Right atrium auricular region (tissue), 2 donors: ENCODE results near the gene SEC24D. TPM values are rescaled to one million over a fixed set of nuclear protein-coding genes. Genes with fewer than 3 reads are reported as not detected.

Experiments used
- DNase-seq: peaks from one replicate; pipeline ENCODE4 v3.0.0-alpha.2; 2019; ENCODE audit warnings: low spot score
- H3K27ac ChIP-seq, 2 donors: fragments of 200-600 bp; sonication (generic); 1 replicate in 1 of 2; 2 replicates in 1 of 2; pipeline ENCODE4 v1.5.1; 2016 to 2019
- H3K27me3 ChIP-seq, 2 donors: fragments of 200-600 bp; sonication (generic); one replicate each; pipeline versions ENCODE4 v1.5.1 to v1.6.0; 2017 to 2019
- H3K36me3 ChIP-seq: fragments of 200-600 bp; sonication (generic); one replicate; pipeline ENCODE4 v1.5.1; 2016
- H3K4me1 ChIP-seq, 2 donors: fragments of 200-600 bp; sonication (generic); one replicate each; pipeline versions ENCODE4 v1.5.1 to v1.6.0; 2017 to 2019
- H3K4me3 ChIP-seq, 2 donors: fragments of 200-600 bp; sonication (generic); 1 replicate in 1 of 2; 2 replicates in 1 of 2; pipeline ENCODE4 v1.5.1; 2017 to 2019; ENCODE audit warnings: mild to moderate bottlenecking in 1 of 2, moderate library complexity in 1 of 2
- H3K9me3 ChIP-seq, 2 donors: fragments of 200-600 bp; sonication (generic); one replicate each; pipeline ENCODE4 v1.5.1; 2019
- total RNA-seq, 2 donors: library from RNA; depleted of rRNA; stranded (reverse); fragments of >200 nt; gene quantifications; one replicate each; pipeline ENCODE4 v1.1.0, GENCODE V29; 2016
- TF ChIP-seq, protein P1 (sequence below), 2 donors: fragments of 200-600 bp; sonication (generic); IDR thresholded peaks; one replicate each; pipeline ENCODE4 v1.5.1; 2019; ENCODE audit warnings: antibody characterized with exemption in 2 of 2

Gene SEC24D
- total RNA-seq, 2 donors from 2014 or later: 25.8 to 33.4 TPM

DNA sequence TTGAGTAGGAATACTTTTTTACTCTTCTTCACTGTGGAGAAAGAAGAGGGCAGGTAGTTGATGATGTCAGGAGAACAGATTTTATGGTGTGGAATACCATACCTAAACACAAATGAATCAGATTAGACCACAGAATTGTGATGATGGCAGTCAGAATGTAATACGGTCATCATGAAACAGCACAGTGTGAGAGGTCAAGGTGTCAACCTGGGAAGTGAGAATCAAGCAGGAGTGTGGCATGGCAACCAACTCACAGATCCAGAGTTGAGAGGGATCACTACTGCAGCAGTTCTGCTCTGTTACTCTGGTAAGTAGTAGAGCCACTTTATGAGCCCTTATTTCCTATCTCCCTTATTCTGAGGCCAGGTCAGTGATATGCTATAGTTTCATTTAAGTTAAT, 123.1 kb downstream of the SEC24D start:
- no peak for DNase-seq
- Histone ChIP-seq H3K27ac (no peak overlapping the region), H3K36me3 (peaks cover 14% of the 10 kb centered on the region), H3K27me3 (no peaks in the 10 kb centered on the region), H3K9me3 (no peaks in the 10 kb centered on the region), H3K4me1 (no peaks in the 10 kb centered on the region), H3K4me3 (no peak overlapping the region)
- TF ChIP-seq, protein P1, sequence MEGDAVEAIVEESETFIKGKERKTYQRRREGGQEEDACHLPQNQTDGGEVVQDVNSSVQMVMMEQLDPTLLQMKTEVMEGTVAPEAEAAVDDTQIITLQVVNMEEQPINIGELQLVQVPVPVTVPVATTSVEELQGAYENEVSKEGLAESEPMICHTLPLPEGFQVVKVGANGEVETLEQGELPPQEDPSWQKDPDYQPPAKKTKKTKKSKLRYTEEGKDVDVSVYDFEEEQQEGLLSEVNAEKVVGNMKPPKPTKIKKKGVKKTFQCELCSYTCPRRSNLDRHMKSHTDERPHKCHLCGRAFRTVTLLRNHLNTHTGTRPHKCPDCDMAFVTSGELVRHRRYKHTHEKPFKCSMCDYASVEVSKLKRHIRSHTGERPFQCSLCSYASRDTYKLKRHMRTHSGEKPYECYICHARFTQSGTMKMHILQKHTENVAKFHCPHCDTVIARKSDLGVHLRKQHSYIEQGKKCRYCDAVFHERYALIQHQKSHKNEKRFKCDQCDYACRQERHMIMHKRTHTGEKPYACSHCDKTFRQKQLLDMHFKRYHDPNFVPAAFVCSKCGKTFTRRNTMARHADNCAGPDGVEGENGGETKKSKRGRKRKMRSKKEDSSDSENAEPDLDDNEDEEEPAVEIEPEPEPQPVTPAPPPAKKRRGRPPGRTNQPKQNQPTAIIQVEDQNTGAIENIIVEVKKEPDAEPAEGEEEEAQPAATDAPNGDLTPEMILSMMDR (IDR thresholded peaks at IDR 0.05): no peak

DNA sequence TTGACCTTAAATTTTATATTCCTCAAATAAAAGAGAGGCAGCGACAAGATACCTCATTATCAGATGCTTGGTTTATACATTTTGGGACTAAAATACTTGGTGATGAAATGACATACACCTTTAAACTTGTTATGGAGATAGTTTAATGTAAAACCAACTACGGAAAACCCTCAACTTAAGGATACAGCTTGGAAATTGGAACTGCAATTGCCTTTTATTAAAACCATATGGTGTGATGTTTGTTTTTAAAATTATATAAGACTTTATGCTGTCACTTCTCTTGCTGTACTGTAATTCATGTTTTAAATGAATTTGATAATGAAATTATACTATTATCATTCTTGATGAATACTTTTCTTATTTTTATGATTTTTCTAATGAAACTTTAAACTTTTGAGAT, 124.9 kb downstream of the SEC24D start:
- H3K36me3 ChIP-seq: peaks cover 31% of the 10 kb centered on the region

DNA sequence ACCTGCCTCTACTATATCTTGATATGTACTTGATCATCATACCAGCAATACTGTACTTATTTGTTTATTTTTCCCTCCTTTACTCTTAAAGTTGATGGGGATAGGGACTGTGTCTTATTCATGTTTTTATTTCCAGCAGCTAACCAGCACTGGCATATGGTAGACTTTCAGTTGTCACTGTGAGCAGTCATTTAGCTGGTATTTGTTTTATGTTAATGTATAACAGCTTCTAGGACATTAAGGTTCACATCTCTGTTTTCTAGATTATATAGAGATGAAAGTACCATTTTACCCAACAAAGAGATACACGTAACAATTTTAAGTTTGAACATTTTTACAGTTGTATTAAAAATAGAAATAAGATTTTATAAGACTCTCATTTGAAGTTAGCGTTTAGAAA, 132.8 kb downstream of the SEC24D start:
- DNase-seq: no peak
- TF ChIP-seq, protein P1 (IDR thresholded peaks at IDR 0.05): no peak
- Histone ChIP-seq H3K27me3 (no peaks in the 10 kb centered on the region), H3K4me3 (no peak overlapping the region), H3K27ac (no peak overlapping the region), H3K36me3 (peaks cover 68% of the 10 kb centered on the region), H3K4me1 (no peaks in the 10 kb centered on the region), H3K9me3 (no peaks in the 10 kb centered on the region)

More for the DNA sequence above, 124.9 kb downstream of the SEC24D start:
- no peak overlapping the region for H3K4me3 ChIP-seq
- no peaks in the 10 kb centered on the region for H3K4me1 ChIP-seq
- DNase-seq: no peak
- no peaks in the 10 kb centered on the region for H3K27me3 ChIP-seq
- H3K9me3 ChIP-seq: no peaks in the 10 kb centered on the region
- TF ChIP-seq, protein P1 (IDR thresholded peaks at IDR 0.05): no peak
- no peak overlapping the region for H3K27ac ChIP-seq

DNA sequence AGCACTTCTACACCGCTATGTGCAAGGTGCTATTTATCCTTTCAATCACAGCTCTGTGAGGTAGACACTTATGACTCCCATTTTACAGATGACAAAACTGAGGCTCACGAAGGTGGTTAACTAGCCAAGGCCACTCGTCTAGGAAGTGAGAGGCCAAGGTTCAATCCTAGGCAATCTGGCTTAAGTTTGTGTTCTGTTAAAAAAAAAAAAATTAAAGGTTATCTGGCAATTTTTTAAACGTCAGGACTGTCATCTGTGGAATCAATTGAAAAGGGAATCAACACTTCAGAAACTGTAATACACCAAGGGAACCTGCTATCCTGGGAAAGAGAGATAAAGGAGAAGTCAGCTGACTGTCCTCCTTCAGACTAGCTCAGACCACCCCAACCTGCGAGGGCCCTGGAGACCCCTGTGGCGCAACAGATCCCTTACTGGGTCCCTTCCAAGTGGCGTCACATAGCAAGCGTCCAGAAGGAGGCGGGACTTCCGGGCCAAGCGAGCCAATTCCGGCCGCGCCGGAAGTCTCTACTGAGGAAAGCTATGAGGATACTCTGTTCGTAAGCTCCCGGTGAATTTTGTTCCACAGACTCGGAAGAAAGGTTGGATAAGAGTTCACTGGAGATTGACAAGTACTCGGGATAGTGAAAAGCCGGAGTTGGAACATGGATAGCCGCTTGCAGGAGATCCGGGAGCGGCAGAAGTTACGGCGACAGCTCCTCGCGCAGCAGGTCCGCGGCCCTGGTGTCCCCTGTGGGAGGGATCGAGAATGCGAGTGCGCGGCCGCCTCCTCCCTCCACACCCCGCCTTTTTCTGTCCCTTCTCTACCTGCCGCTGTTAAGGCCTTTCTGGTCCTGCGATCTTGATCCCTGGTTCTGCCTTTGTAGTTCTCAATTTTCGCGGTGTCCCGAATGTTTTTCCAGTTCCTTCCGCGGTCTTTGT, 150.8 kb downstream of the SEC24D start, which contains the start of gene METTL14:
Gene METTL14, plus strand, starts transcription at position 520 of the 939 bp plus-strand sequence. Its CDS starts 143 bp downstream, at position 663.
- peaks cover 0 to 19% of the 10 kb centered on the region in 2 donors for H3K4me1 ChIP-seq
- peaks cover 24% of the 10 kb centered on the region for H3K36me3 ChIP-seq
- TF ChIP-seq, protein P1 (IDR thresholded peaks at IDR 0.05): peak in 1 of 2 donors; percentile 34
- H3K9me3 ChIP-seq: no peaks in the 10 kb centered on the region
- no peaks in the 10 kb centered on the region for H3K27me3 ChIP-seq
- peak; percentile 95 for DNase-seq
- peak within 1 kb of the TSS; percentile 72 to 76 for H3K4me3 ChIP-seq
- H3K27ac ChIP-seq: peak within 1 kb of the TSS; percentile 91 to 92

DNA sequence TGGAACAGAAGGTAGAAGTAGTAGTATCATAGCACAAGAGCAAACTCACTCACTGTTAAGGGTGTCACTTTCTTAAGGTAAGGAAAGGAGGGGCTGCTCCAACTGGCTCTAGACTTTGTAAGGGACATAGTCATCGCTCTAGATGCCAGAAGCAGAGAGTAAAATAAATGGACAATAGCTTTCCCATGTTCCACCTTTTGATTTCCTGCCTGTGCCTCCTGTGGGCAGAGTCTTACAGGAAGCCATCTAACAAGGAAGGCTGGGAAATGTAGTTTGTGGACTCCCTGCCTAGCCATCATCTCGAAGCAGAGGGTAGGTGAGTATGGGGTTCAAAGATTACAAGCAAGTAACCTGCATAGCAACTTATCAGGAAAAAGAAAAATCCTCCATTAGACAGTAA, 152.4 kb downstream of the SEC24D start:
- Histone ChIP-seq H3K27me3 (no peaks in the 10 kb centered on the region), H3K27ac (no peak overlapping the region), H3K4me3 (no peak overlapping the region), H3K9me3 (no peaks in the 10 kb centered on the region), H3K36me3 (peaks cover 7% of the 10 kb centered on the region), H3K4me1 (peaks cover 0 to 19% of the 10 kb centered on the region in 2 donors)
- DNase-seq: no peak
- TF ChIP-seq, protein P1 (IDR thresholded peaks at IDR 0.05): no peak
